Mesenteric fat pad (tissue), 1 donor: ENCODE results near the gene WDR73. TPM values are rescaled to one million over a fixed set of nuclear protein-coding genes. Genes with fewer than 3 reads are reported as not detected.
"Not testable (repeated sequence)": the region's sequence is repeated elsewhere in the genome, so short reads cannot be mapped to it uniquely, and the experiment has no call there.

Source experiments
- DNase-seq: peaks from one replicate; pipeline ENCODE4 v3.0.0-alpha.2; 2020; ENCODE audit warnings: low spot score
- long read RNA-seq: library from polyadenylated mRNA; unstranded; transcript quantifications from one replicate; pipeline ENCODE4 v2.0.0, GENCODE V29; 2020
- total RNA-seq: library from RNA; stranded (reverse); fragmentation: NEBNext Ultra II Directional; extraction: Animal tissue kit (Norgen Biotek cat#: 25700); gene quantifications from one replicate; pipeline ENCODE4 v1.2.1, GENCODE V29; 2021
- donor health status: DM: yes; HTN: yes; CAD: no.

The WDR73 gene
- 20.3 TPM for total RNA-seq
- long read RNA-seq, full-length matches to known transcripts, result 89 of 130 reads
- long read RNA-seq, partial matches to known transcripts, result 4 of 130 reads
- long read RNA-seq, other reads (novel, unspliced or antisense), result 37 of 130 reads

- DNase-seq, result peak; percentile 100
These were observed at the start of gene WDR73 for GRCh38 chr15:84653910-84654688. TSS of gene WDR73 (minus strand) at chr15:84654283. CDS start at chr15:84654274, 9 bp downstream.

GRCh38 chr15:84703808-84704207 lies 49.7 kb upstream of the WDR73 start:
- DNase-seq, result no peak

GRCh38 chr15:84702961-84703482 lies 48.9 kb upstream of the WDR73 start:
- DNase-seq, result no peak

- DNase-seq, result no peak
These were observed 45.6 kb upstream of the WDR73 start for GRCh38 chr15:84699538-84700191.

GRCh38 chr15:84697236-84697990 lies 43.3 kb upstream of the WDR73 start:
- DNase-seq, result no peak

- no peak for DNase-seq
These were observed 42.7 kb upstream of the WDR73 start for GRCh38 chr15:84696757-84697156.

- no peak for DNase-seq
These were observed 36.3 kb upstream of the WDR73 start for GRCh38 chr15:84690342-84690741.

GRCh38 chr15:84689858-84690257 lies 35.8 kb upstream of the WDR73 start:
- DNase-seq, result no peak

GRCh38 chr15:84686446-84686845 lies 32.4 kb upstream of the WDR73 start:
- not testable (repeated sequence) for DNase-seq

GRCh38 chr15:84685304-84685703 lies 31.2 kb upstream of the WDR73 start:
- no peak for DNase-seq

- no peak for DNase-seq
These were observed 30.0 kb upstream of the WDR73 start for GRCh38 chr15:84684092-84684491.

- no peak for DNase-seq
These were observed 27.7 kb upstream of the WDR73 start for GRCh38 chr15:84681831-84682230.

- no peak for DNase-seq
These were observed 17.1 kb upstream of the WDR73 start for GRCh38 chr15:84671211-84671610.

GRCh38 chr15:84669726-84670125 lies 15.6 kb upstream of the WDR73 start:
- no peak for DNase-seq

GRCh38 chr15:84668221-84668982 lies 14.3 kb upstream of the WDR73 start:
- no peak for DNase-seq

GRCh38 chr15:84666373-84666772 lies 12.3 kb upstream of the WDR73 start:
- no peak for DNase-seq

GRCh38 chr15:84661001-84661400 lies 6.9 kb upstream of the WDR73 start:
- peak; percentile 35 for DNase-seq

- DNase-seq, result peak; percentile 18
These were observed 6.1 kb upstream of the WDR73 start for GRCh38 chr15:84659904-84660781.

GRCh38 chr15:84658788-84659411 lies 4.8 kb upstream of the WDR73 start:
- DNase-seq, result peak; percentile 30
